Endothelial cell of umbilical vein (primary cell): ENCODE results near the gene COCH. TPM values are rescaled to one million over a fixed set of nuclear protein-coding genes. Genes with fewer than 3 reads are reported as not detected.

ENCODE experiments used
- BruUV-seq: library from RNA; stranded (reverse); fragments of 400-500 nt; replicated peaks from 2 replicates; lab custom pipeline; 2021; lab: Mats Ljungman, UMichigan
- CTCF ChIA-PET: fragments of 300-600, 350-600 bp; sonication (Branson Sonifier 250); formaldehyde crosslinking; loops from one replicate; lab custom pipeline; 2021; ENCODE audit warnings: antibody characterized with exemption, inconsistent platforms; lab: Charles Lee
- POLR2A ChIA-PET: fragments of 300-600, 350-600 bp; sonication (Branson Sonifier 250); formaldehyde crosslinking; loops from one replicate; lab custom pipeline; 2021; ENCODE audit warnings: antibody characterized with exemption, inconsistent platforms; lab: Charles Lee
- DNase-seq: peaks from one replicate; pipeline ENCODE4 v3.0.0-alpha.2; 2011; ENCODE audit warnings: low read depth, low spot score
- FAIRE-seq: peaks from 2 replicates; lab custom pipeline; 2011; peaks lifted over from hg19 to GRCh38; lab: Jason Lieb, UNC
- H2AFZ ChIP-seq: 2 replicates; pipeline ENCODE4 v1.6.0; 2012; ENCODE audit warnings: low read depth, low read length, control low read depth, inconsistent platforms
- H3K27ac ChIP-seq: 2 replicates; pipeline ENCODE4 v1.5.1; 2011; ENCODE audit warnings: low read depth, mild to moderate bottlenecking, control low read depth, low read length, moderate library complexity; ENCODE audit not compliant: insufficient read depth
- H3K27me3 ChIP-seq, 2 experiments: 2 replicates each; pipeline versions ENCODE4 v1.6.0 to v1.6.1; 2011; ENCODE audit warnings: low read length in 2 of 2, mixed read lengths in 1 of 2; ENCODE audit not compliant: control insufficient read depth in 2 of 2, insufficient read depth in 2 of 2
- H3K36me3 ChIP-seq, 2 experiments: 2 replicates in 1 of 2; 3 replicates in 1 of 2; pipeline ENCODE4 v1.5.1; 2011; ENCODE audit warnings: low read length in 2 of 2, mild to moderate bottlenecking in 1 of 2, moderate library complexity in 1 of 2; ENCODE audit not compliant: control insufficient read depth in 2 of 2, insufficient read depth in 2 of 2; ENCODE audit errors: extremely low read depth in 1 of 2
- H3K4me1 ChIP-seq: 3 replicates; pipeline ENCODE4 v1.5.1; 2011; ENCODE audit warnings: mild to moderate bottlenecking, low read length; ENCODE audit not compliant: control insufficient read depth, insufficient read depth; ENCODE audit errors: extremely low read depth
- H3K4me2 ChIP-seq: 2 replicates; pipeline ENCODE4 v1.6.1; 2011; ENCODE audit warnings: low read length, control low read depth, mixed read lengths; ENCODE audit not compliant: insufficient read depth
- H3K4me3 ChIP-seq, 3 experiments: fragments of 200-600 bp in 1 of 3; sonication (generic), shearing (Covaris generic) in 1 of 3; replicated peaks in 1 of 3; 2 replicates each; pipeline ENCODE4 v1.5.1; 2011 to 2016; ENCODE audit warnings: control low read depth in 3 of 3, low read length in 3 of 3, mild to moderate bottlenecking in 2 of 3, inconsistent platforms in 1 of 3, low read depth in 1 of 3, moderate library complexity in 1 of 3; ENCODE audit not compliant: insufficient read depth in 1 of 3
- H3K79me2 ChIP-seq: 2 replicates; pipeline ENCODE4 v1.6.0; 2012; ENCODE audit warnings: low read length, inconsistent platforms; ENCODE audit not compliant: control insufficient read depth, insufficient read depth
- H3K9ac ChIP-seq: replicated peaks from 2 replicates; pipeline ENCODE3; 2011; ENCODE audit warnings: low read length, control low read depth; ENCODE audit not compliant: insufficient read depth; ENCODE audit errors: extremely low read depth
- H3K9me1 ChIP-seq: replicated peaks from 3 replicates; pipeline ENCODE4 v1.6.0; 2011; ENCODE audit warnings: mild to moderate bottlenecking, low read length; ENCODE audit not compliant: control insufficient read depth, insufficient read depth; ENCODE audit errors: extremely low read depth
- H3K9me3 ChIP-seq: replicated peaks from 2 replicates; pipeline ENCODE4 v1.5.1; 2012; ENCODE audit warnings: low read length, inconsistent platforms; ENCODE audit not compliant: control insufficient read depth, insufficient read depth
- H4K20me1 ChIP-seq: replicated peaks from 2 replicates; pipeline ENCODE3; 2011; ENCODE audit warnings: mild to moderate bottlenecking, low read length; ENCODE audit not compliant: control insufficient read depth, insufficient read depth; ENCODE audit errors: extremely low read depth
- CTCF ChIP-seq, 2 donors: IDR thresholded peaks; 1 replicate in 1 of 2; 2 replicates in 1 of 2; pipeline ENCODE4 v1.5.1; 2011; ENCODE audit warnings: low read length in 2 of 2, mild to moderate bottlenecking in 2 of 2, moderate library complexity in 2 of 2, control low read depth in 1 of 2, inconsistent platforms in 1 of 2, low read depth in 1 of 2; ENCODE audit not compliant: insufficient read depth in 1 of 2; ENCODE audit errors: extremely low read depth in 1 of 2
- EZH2 ChIP-seq: IDR thresholded peaks from 2 replicates; pipeline ENCODE4 v1.6.1; 2012; ENCODE audit warnings: borderline replicate concordance, low read depth, mild to moderate bottlenecking, moderate library complexity, low read length, inconsistent platforms; ENCODE audit not compliant: severe bottlenecking
- FOS ChIP-seq: IDR thresholded peaks from 2 replicates; pipeline ENCODE4 v1.6.1; 2011; ENCODE audit warnings: mild to moderate bottlenecking, low read length, moderate library complexity, borderline replicate concordance; ENCODE audit not compliant: insufficient read depth
- GATA2 ChIP-seq: IDR thresholded peaks from 2 replicates; pipeline ENCODE4 v1.7.0; 2011; ENCODE audit warnings: low read depth, mild to moderate bottlenecking, moderate library complexity, mixed read lengths, low read length; ENCODE audit not compliant: insufficient read length, insufficient read depth
- JUN ChIP-seq: IDR thresholded peaks from 2 replicates; pipeline ENCODE4 v1.6.1; 2011; ENCODE audit warnings: borderline replicate concordance, low read depth; ENCODE audit not compliant: insufficient read length, insufficient read depth
- MAX ChIP-seq: IDR thresholded peaks from 2 replicates; pipeline ENCODE4 v1.6.1; 2011; ENCODE audit not compliant: insufficient read depth, insufficient read length
- MYC ChIP-seq: IDR thresholded peaks from one replicate; pipeline ENCODE4 v1.6.1; 2011; ENCODE audit warnings: mild to moderate bottlenecking, low read depth, low read length
- POLR2A ChIP-seq: IDR thresholded peaks from 2 replicates; pipeline ENCODE4 v1.6.1; 2012; ENCODE audit warnings: low read depth, mild to moderate bottlenecking, control low read depth, low read length
- POLR2AphosphoS5 ChIP-seq: IDR thresholded peaks from 2 replicates; pipeline ENCODE4 v1.6.1; 2012; ENCODE audit warnings: low read depth, mild to moderate bottlenecking, control low read depth, low read length, moderate library complexity; ENCODE audit not compliant: insufficient read depth
- dilution Hi-C: fragments of 300-500 bp; cut with MboI; formaldehyde crosslinking; loops from one replicate; pipeline ENCODE4 v1.15.0; 2019; ENCODE audit warnings: low sequenced_read_pairs; ENCODE audit not compliant: extremely low pct_ligation_motif_present
- intact Hi-C: fragments of 100-400 bp; cut with micrococcal nuclease; formaldehyde crosslinking; loops from one replicate; pipeline ENCODE4 v1.10.0; 2022
- polyA plus RNA-seq, 4 experiments: library from polyadenylated mRNA; depleted of rRNA in 3 of 4; stranded (reverse) in 3 of 4; unstranded in 1 of 4; fragments of >200 nt; gene quantifications; 2 replicates each; pipeline versions ENCODE4 v1.2.1 to v1.2.3, GENCODE V29; 2011 to 2012; ENCODE audit warnings: missing spikeins in 1 of 4
- total RNA-seq: library from RNA; stranded (reverse); gene quantifications from 2 replicates; pipeline ENCODE4 v1.2.3, GENCODE V29; 2021

COCH gene
- total and polyA plus RNA-seq, 2 donors (not counting 3 experiments of a cell fraction or from before 2014, with no cell fraction given) = 0.87 to 1.9 TPM

GRCh38 chr14:30853946-30854345 is 20.4 kb upstream of the COCH start:
- no peak for TF ChIP-seq FOS
- TF ChIP-seq CTCF (IDR thresholded peaks at IDR 0.05; ENCODE audit: extremely low read depth in 1 of 2, insufficient read depth in 1 of 2, low read depth in 1 of 2, low read length in 2 of 2) = no peak
- Histone ChIP-seq H3K79me2 (no peaks in the 10 kb centered on the region), H3K4me1 (no peaks in the 10 kb centered on the region), H4K20me1 (no peaks in the 10 kb centered on the region), H3K9me3 (no peaks in the 10 kb centered on the region), H3K4me2 (no peak overlapping the region), H3K4me3 (no peak overlapping the region), H3K9ac (no peak overlapping the region), H3K9me1 (no peaks in the 10 kb centered on the region), H2AFZ (no peak overlapping the region), H3K36me3 (no peaks in the 10 kb centered on the region), H3K27me3 (peaks cover 3 to 13% of the 10 kb centered on the region in 2 experiments), H3K27ac (no peak overlapping the region)
- ChIA-PET CTCF (no interaction called here), POLR2A (no interaction called here)
- no peak for FAIRE-seq
- intact Hi-C loops (no loop called here), dilution Hi-C loops (no loop called here)
- DNase-seq = no peak
- BruUV-seq = no TSS peak

GRCh38 chr14:30854492-30854891 is 19.9 kb upstream of the COCH start:
- Histone ChIP-seq H2AFZ (no peak overlapping the region), H3K27me3 (peaks cover 3 to 10% of the 10 kb centered on the region in 2 experiments), H3K36me3 (no peaks in the 10 kb centered on the region), H3K4me1 (no peaks in the 10 kb centered on the region), H3K9me1 (no peaks in the 10 kb centered on the region), H3K4me3 (no peak overlapping the region), H4K20me1 (no peaks in the 10 kb centered on the region), H3K79me2 (no peaks in the 10 kb centered on the region), H3K27ac (no peak overlapping the region), H3K4me2 (no peak overlapping the region), H3K9ac (no peak overlapping the region), H3K9me3 (no peaks in the 10 kb centered on the region)
- FAIRE-seq (no peak), DNase-seq (no peak)
- POLR2A ChIA-PET = no interaction called here
- intact Hi-C loops = no loop called here
- TF ChIP-seq MAX = no peak
- no peak for TF ChIP-seq CTCF (IDR thresholded peaks at IDR 0.05; ENCODE audit: extremely low read depth in 1 of 2, insufficient read depth in 1 of 2, low read depth in 1 of 2, low read length in 2 of 2)
- TF ChIP-seq MYC = no peak
- TF ChIP-seq POLR2A = no peak
- no peak for TF ChIP-seq EZH2
- no peak for TF ChIP-seq GATA2
- TF ChIP-seq FOS = no peak
- no peak for TF ChIP-seq JUN
- no peak for TF ChIP-seq POLR2AphosphoS5
- CTCF ChIA-PET = no interaction called here
- dilution Hi-C loops = no loop called here
- no TSS peak for BruUV-seq
